ENCODE data around the gene CCDC15. TPM values are rescaled to one million over a fixed set of nuclear protein-coding genes. Genes with fewer than 3 reads are reported as not detected.
"Not testable (repeated sequence)": the region's sequence is repeated elsewhere in the genome, so short reads cannot be mapped to it uniquely, and the experiment has no call there.

The CCDC15 gene
- total RNA-seq, 1 donor from 2014 or later = 0.24 TPM

GRCh38 chr11:124977006-124977405 lies 23.0 kb downstream of the CCDC15 start:
- intact Hi-C loops (cut with DNase I) = no loop called here
- ATAC-seq (ENCODE audit: poor library complexity) = no peak
- no peak for DNase-seq

GRCh38 chr11:124978316-124978715 lies 24.3 kb downstream of the CCDC15 start:
- intact Hi-C loops (cut with DNase I) = no loop called here
- no peak for ATAC-seq (ENCODE audit: poor library complexity)
- no peak for DNase-seq

- intact Hi-C loops (cut with DNase I) = no loop called here
- ATAC-seq (ENCODE audit: poor library complexity) = no peak
- DNase-seq = no peak
Observed at GRCh38 chr11:124982043-124982442, 28.0 kb downstream of the CCDC15 start.

- no peak for DNase-seq
- no peak for ATAC-seq (ENCODE audit: poor library complexity)
- intact Hi-C loops (cut with DNase I) = no loop called here
Observed at GRCh38 chr11:124983674-124984511, 29.9 kb downstream of the CCDC15 start.

- intact Hi-C loops (cut with DNase I) = no loop called here
- ATAC-seq (ENCODE audit: poor library complexity) (no peak), DNase-seq (no peak)
Observed at GRCh38 chr11:124984512-124984854, 30.5 kb downstream of the CCDC15 start.

GRCh38 chr11:124987096-124987495 lies 33.1 kb downstream of the CCDC15 start:
- ATAC-seq (ENCODE audit: poor library complexity) (no peak), DNase-seq (no peak)
- intact Hi-C loops (cut with DNase I) = no loop called here

GRCh38 chr11:124988063-124988462 lies 34.1 kb downstream of the CCDC15 start:
- ATAC-seq (ENCODE audit: poor library complexity) = no peak
- intact Hi-C loops (cut with DNase I) = no loop called here

GRCh38 chr11:125001079-125001778 lies 47.2 kb downstream of the CCDC15 start:
- ATAC-seq (ENCODE audit: poor library complexity) = no peak
- intact Hi-C loops (cut with DNase I) = no loop called here
- DNase-seq = no peak

More at GRCh38 chr11:124988063-124988462, 34.1 kb downstream of the CCDC15 start:
- DNase-seq = no peak

GRCh38 chr11:125001849-125002248 lies 47.8 kb downstream of the CCDC15 start:
- intact Hi-C loops (cut with DNase I) = no loop called here
- ATAC-seq (ENCODE audit: poor library complexity) (no peak), DNase-seq (no peak)

- DNase-seq (no peak), ATAC-seq (ENCODE audit: poor library complexity) (no peak)
- intact Hi-C loops (cut with DNase I) = no loop called here
Observed at GRCh38 chr11:125005491-125005890, 51.5 kb downstream of the CCDC15 start.

GRCh38 chr11:125016413-125016812 lies 62.4 kb downstream of the CCDC15 start:
- no peak for DNase-seq
- intact Hi-C loops (cut with DNase I) = no loop called here
- no peak for ATAC-seq (ENCODE audit: poor library complexity)

GRCh38 chr11:125020342-125020741 lies 66.3 kb downstream of the CCDC15 start:
- ATAC-seq (ENCODE audit: poor library complexity) = no peak

GRCh38 chr11:125022551-125022950 lies 68.5 kb downstream of the CCDC15 start:
- DNase-seq (no peak), ATAC-seq (ENCODE audit: poor library complexity) (no peak)
- intact Hi-C loops (cut with DNase I) = no loop called here

More at GRCh38 chr11:125020342-125020741, 66.3 kb downstream of the CCDC15 start:
- intact Hi-C loops (cut with DNase I) = no loop called here
- DNase-seq = no peak

- no peak for DNase-seq
- intact Hi-C loops (cut with DNase I) = no loop called here
- ATAC-seq (ENCODE audit: poor library complexity) = no peak
Observed at GRCh38 chr11:125025968-125026367, 72.0 kb downstream of the CCDC15 start.

GRCh38 chr11:125029431-125029830 lies 75.4 kb downstream of the CCDC15 start:
- ATAC-seq (ENCODE audit: poor library complexity); intact Hi-C loops (cut with DNase I); DNase-seq: not testable (repeated sequence)

GRCh38 chr11:125036933-125037332 lies 82.9 kb downstream of the CCDC15 start:
- ATAC-seq (ENCODE audit: poor library complexity) = no peak
- intact Hi-C loops (cut with DNase I) = no loop called here

GRCh38 chr11:125049164-125049792 lies 95.3 kb downstream of the CCDC15 start:
- DNase-seq = no peak

More at GRCh38 chr11:125036933-125037332, 82.9 kb downstream of the CCDC15 start:
- DNase-seq = no peak

GRCh38 chr11:125052047-125052446 lies 98.0 kb downstream of the CCDC15 start:
- intact Hi-C loops (cut with DNase I) = no loop called here
- DNase-seq (no peak), ATAC-seq (ENCODE audit: poor library complexity) (no peak)

More at GRCh38 chr11:125049164-125049792, 95.3 kb downstream of the CCDC15 start:
- no peak for ATAC-seq (ENCODE audit: poor library complexity)
- intact Hi-C loops (cut with DNase I) = no loop called here

GRCh38 chr11:125053167-125053566 lies 99.2 kb downstream of the CCDC15 start:
- intact Hi-C loops (cut with DNase I) = no loop called here
- no peak for ATAC-seq (ENCODE audit: poor library complexity)
- DNase-seq = no peak

All from Right ventricle myocardium superior (tissue), 1 donor.